ENCODE results near the gene MAP2K5. TPM values are rescaled to one million over a fixed set of nuclear protein-coding genes. Genes with fewer than 3 reads are reported as not detected.

The MAP2K5 gene
- total and polyA plus RNA-seq, 7 donors, result 11.3 to 19.4 (median 14.3) TPM

DNA sequence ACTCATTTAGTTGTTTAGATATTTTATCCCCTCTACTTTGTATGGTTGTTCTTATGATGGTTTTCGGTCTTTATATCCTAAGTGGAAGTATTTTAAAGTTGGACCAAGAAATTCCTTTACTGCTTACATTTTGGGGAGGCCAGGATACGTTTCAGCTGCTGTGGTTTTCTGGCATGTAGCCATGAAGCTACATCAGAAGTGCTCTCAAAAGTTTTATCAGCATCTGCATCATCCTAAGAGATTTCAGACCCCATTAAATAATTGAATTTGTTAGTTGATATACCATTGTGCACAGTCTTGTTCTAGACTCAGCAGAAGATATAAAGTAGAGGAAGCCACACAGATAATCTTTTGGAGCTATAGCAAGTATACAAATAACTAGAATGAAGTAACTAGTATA, 232.7 kb downstream of the MAP2K5 start:
- H3K36me3 ChIP-seq, result peaks cover 0 to 9% (median 0%) of the 10 kb centered on the region in 4 donors
- H3K4me3 ChIP-seq, result no peak overlapping the region
- H3K27ac ChIP-seq, result no peak overlapping the region
- 74 to 86% methylated on average over 2 of the region's 2 CpGs for WGBS, 2 donors
- no peaks in the 10 kb centered on the region for H3K27me3 ChIP-seq
- intact Hi-C loops (cut with DNase I), result no loop called here
- DNase-seq, result no peak
- no peaks in the 10 kb centered on the region for H3K4me1 ChIP-seq
- TF ChIP-seq POLR2AphosphoS5 (IDR thresholded peaks at IDR 0.05) (no peak), POLR2A (IDR thresholded peaks at IDR 0.05) (no peak), EP300 (IDR thresholded peaks at IDR 0.05) (no peak)
- TF ChIP-seq, protein P1, sequence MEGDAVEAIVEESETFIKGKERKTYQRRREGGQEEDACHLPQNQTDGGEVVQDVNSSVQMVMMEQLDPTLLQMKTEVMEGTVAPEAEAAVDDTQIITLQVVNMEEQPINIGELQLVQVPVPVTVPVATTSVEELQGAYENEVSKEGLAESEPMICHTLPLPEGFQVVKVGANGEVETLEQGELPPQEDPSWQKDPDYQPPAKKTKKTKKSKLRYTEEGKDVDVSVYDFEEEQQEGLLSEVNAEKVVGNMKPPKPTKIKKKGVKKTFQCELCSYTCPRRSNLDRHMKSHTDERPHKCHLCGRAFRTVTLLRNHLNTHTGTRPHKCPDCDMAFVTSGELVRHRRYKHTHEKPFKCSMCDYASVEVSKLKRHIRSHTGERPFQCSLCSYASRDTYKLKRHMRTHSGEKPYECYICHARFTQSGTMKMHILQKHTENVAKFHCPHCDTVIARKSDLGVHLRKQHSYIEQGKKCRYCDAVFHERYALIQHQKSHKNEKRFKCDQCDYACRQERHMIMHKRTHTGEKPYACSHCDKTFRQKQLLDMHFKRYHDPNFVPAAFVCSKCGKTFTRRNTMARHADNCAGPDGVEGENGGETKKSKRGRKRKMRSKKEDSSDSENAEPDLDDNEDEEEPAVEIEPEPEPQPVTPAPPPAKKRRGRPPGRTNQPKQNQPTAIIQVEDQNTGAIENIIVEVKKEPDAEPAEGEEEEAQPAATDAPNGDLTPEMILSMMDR (IDR thresholded peaks at IDR 0.05), result no peak
- H3K9me3 ChIP-seq, result no peaks in the 10 kb centered on the region

DNA sequence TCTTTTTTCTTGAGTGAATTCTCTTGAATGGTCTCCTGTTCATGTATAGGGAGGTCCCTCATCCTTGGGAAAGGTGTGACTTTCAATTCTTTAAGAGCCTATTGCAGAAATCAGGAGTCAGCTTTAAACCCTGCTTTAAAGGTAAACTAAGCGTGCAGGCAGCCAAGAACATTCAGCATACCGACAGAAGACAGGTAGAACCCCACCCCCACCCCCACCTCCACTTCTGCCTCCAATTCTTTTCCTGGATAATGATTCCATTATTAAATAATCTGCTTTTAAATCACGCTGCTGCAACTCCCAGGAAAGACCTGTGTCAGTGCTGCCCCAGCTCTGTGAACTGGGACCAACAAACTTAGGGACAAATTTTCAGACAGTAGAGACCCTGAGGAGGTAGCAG, 233.5 kb downstream of the MAP2K5 start:
- H3K27me3 ChIP-seq, result no peaks in the 10 kb centered on the region
- no peak for DNase-seq
- 94 to 95% methylated on average over 3 of the region's 3 CpGs for WGBS, 2 donors
- no peaks in the 10 kb centered on the region for H3K4me1 ChIP-seq
- TF ChIP-seq, protein P1 (IDR thresholded peaks at IDR 0.05), result no peak
- no peak for TF ChIP-seq POLR2A (IDR thresholded peaks at IDR 0.05)
- TF ChIP-seq EP300 (IDR thresholded peaks at IDR 0.05), result no peak
- no peak for TF ChIP-seq POLR2AphosphoS5 (IDR thresholded peaks at IDR 0.05)
- no peak overlapping the region for H3K27ac ChIP-seq
- intact Hi-C loops (cut with DNase I), result no loop called here
- no peaks in the 10 kb centered on the region for H3K9me3 ChIP-seq
- H3K4me3 ChIP-seq, result no peak overlapping the region
- H3K36me3 ChIP-seq, result peaks cover 0 to 9% (median 0%) of the 10 kb centered on the region in 4 donors

DNA sequence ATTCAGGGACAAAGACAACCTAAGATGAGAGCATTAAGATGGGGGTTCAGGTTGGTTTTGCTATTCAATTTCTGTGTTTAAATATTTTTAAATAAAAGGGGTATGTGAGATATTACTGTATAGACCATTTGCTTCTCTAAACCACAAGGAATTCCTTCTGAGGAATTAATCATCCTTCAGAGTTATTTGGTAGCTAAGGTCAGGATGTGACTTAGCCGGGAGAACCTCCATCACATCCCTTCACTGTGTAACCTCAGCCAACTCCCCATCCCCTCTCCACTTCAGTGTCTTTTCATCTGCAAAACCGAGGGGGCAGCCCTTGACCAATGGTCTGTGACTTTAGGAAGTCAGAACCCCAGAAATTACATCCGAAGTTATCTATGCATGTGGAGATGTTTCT, 234.1 kb downstream of the MAP2K5 start:
- no peak overlapping the region for H3K4me3 ChIP-seq
- 90 to 95% methylated on average over 3 of the region's 3 CpGs for WGBS, 2 donors
- TF ChIP-seq, protein P1 (IDR thresholded peaks at IDR 0.05), result no peak
- TF ChIP-seq EP300 (IDR thresholded peaks at IDR 0.05) (no peak), POLR2AphosphoS5 (IDR thresholded peaks at IDR 0.05) (no peak), POLR2A (IDR thresholded peaks at IDR 0.05) (no peak)
- no peaks in the 10 kb centered on the region for H3K9me3 ChIP-seq
- H3K27ac ChIP-seq, result no peak overlapping the region
- no peak for DNase-seq
- no peaks in the 10 kb centered on the region for H3K27me3 ChIP-seq
- peaks cover 0 to 9% (median 0%) of the 10 kb centered on the region in 4 donors for H3K36me3 ChIP-seq
- no peaks in the 10 kb centered on the region for H3K4me1 ChIP-seq
- intact Hi-C loops (cut with DNase I), result no loop called here

DNA sequence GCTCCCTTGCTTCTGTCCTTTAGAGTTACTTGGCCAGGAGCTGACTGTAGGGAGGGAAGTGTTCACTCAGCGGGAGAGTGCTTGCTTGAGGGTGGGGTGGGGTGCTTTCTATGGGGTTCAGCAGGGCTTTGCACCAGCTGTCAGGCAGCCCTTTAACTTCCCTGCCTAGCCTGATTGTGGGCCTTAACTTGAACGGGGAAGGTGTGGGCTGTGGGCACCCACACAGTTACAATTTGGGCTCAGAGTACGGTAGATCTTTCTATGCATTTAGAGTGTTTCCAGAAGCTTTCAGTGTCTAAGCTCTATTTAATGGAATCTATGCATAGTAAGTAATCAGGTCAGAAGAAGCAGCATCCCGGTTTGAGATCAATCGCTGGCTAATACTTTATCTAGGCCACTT, 234.6 kb downstream of the MAP2K5 start:
- Histone ChIP-seq H3K27me3 (no peaks in the 10 kb centered on the region), H3K27ac (no peak overlapping the region), H3K36me3 (peaks cover 0 to 9% (median 0%) of the 10 kb centered on the region in 4 donors), H3K4me1 (no peaks in the 10 kb centered on the region), H3K9me3 (no peaks in the 10 kb centered on the region), H3K4me3 (no peak overlapping the region)
- intact Hi-C loops (cut with DNase I), result no loop called here
- no peak for DNase-seq
- TF ChIP-seq, protein P1 (IDR thresholded peaks at IDR 0.05), result no peak
- TF ChIP-seq POLR2AphosphoS5 (IDR thresholded peaks at IDR 0.05) (no peak), EP300 (IDR thresholded peaks at IDR 0.05) (no peak), POLR2A (IDR thresholded peaks at IDR 0.05) (no peak)
- 83 to 90% methylated on average over 5 of the region's 5 CpGs for whole genome bisulfite sequencing, 2 donors

DNA sequence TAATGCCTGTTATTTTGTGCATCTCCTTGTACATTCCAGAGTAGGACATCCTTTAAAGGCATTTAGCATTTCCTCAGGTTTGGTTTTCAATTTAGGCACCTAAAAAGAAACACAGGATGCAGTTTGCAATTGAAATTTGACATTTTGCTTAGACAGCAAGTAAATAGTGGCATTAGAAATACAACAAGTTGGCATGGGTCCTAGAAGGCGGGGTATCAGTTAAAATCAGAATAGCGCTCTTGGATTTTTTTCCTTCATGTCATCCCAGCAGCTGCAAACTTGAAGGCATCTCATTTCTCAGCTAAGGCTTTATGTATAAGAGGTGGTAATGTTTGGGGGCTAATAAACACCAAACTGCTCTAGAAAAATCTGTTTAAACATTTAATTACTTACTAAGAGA, 235.3 kb downstream of the MAP2K5 start:
- intact Hi-C loops (cut with DNase I), result no loop called here
- 85 to 90% methylated on average over 2 of the region's 2 CpGs for WGBS, 2 donors
- TF ChIP-seq EP300 (IDR thresholded peaks at IDR 0.05) (no peak), POLR2AphosphoS5 (IDR thresholded peaks at IDR 0.05) (no peak), POLR2A (IDR thresholded peaks at IDR 0.05) (no peak)
- TF ChIP-seq, protein P1 (IDR thresholded peaks at IDR 0.05), result no peak
- no peaks in the 10 kb centered on the region for H3K27me3 ChIP-seq
- H3K4me3 ChIP-seq, result no peak overlapping the region
- H3K9me3 ChIP-seq, result no peaks in the 10 kb centered on the region
- DNase-seq, result no peak
- H3K4me1 ChIP-seq, result no peaks in the 10 kb centered on the region
- H3K36me3 ChIP-seq, result peaks cover 0 to 9% (median 0%) of the 10 kb centered on the region in 4 donors
- no peak overlapping the region for H3K27ac ChIP-seq
